Middle frontal gyrus (tissue), 1 donor: ENCODE data around the gene ACRV1.
"Not testable (repeated sequence)": the region's sequence is repeated elsewhere in the genome, so short reads cannot be mapped to it uniquely, and the experiment has no call there.

Experiments
- DNase-seq: peaks from one replicate; pipeline ENCODE4 v3.0.0-alpha.2; 2015; ENCODE audit warnings: low spot score; ENCODE audit errors: extremely low spot score

ACRV1 gene, protein sequence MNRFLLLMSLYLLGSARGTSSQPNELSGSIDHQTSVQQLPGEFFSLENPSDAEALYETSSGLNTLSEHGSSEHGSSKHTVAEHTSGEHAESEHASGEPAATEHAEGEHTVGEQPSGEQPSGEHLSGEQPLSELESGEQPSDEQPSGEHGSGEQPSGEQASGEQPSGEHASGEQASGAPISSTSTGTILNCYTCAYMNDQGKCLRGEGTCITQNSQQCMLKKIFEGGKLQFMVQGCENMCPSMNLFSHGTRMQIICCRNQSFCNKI

DNA sequence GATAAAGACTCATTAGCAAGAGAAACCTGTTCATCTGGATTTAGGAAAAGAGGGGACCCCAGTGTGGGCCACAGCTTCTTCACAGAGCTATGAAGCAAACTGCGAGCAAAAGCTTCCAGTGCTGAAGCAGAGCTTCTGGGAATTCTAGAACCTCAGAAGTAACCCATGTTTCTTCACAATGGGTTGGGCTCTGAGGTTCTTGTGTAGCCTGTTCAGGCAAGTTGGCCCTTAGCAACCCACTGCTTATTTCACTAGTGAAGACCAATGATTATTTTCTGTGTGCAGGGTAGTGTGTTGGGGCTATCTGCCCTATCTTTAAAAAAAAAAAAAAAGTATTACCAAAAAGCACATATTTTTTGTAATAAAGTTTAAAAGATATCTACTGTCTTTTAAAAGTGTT lies at the start of gene ACRV1:
Gene ACRV1 (minus strand): TSS at position 101 of the 400 bp plus-strand sequence. CDS start 67 bp downstream, at position 34.
- no peak for DNase-seq

DNA sequence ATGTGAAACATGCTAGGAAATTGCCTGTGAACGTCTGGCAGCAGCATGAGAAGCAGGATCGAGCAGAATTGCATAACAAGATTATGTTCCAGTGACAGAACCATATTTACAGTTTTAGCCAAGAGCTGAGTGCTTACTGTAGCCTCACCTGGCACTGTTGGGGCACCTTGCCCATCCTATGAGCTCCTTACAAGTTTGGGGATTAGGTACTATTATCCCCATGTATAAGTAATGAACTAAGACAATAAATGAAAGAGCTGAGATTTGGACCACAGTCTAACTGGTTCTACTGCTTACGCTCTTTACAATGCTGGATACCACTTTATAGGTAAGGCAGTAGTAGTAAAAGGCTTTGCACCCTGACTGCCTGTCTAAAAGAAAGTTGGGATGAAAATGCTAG lies 48.3 kb upstream of the ACRV1 start:
- DNase-seq = no peak

DNA sequence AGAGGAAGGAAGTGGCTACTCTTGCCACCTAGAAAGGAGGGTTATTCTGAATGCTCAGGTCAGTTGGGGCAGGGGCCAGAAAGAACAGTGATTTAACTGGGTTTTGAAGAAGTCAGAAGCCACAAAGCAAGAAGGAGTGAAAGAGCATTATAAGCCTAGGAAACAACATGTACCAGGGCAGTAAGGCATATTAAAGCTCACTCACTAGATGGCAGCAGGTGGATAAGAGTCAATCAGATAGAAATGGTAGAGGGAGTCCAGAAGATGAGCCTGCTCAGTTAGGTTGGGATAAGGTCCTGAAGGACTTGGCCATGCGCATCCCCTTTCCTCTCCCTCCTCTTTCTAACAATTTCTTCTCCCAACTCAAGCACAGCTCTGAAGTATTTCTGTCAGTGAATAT lies 43.5 kb upstream of the ACRV1 start:
- no peak for DNase-seq

DNA sequence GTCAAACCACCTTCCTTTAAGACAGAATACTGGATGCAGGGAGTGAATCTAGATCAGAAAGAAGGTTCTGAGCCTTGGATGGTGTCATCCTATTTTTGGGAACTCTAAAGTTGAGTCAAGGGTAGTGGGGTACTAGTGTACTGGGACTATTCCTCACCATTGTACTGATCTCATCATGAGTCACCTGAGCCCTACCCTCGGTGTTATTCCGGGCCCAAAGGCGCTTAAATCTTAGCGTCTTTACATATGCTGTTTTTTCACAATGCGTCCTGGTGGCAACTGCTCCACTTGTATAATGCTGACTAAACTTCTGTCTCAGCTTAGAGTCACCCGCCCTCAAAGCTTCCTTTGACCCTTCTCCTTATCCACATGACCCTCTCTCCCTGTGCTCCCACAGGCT lies 40.1 kb upstream of the ACRV1 start:
- no peak for DNase-seq

DNA sequence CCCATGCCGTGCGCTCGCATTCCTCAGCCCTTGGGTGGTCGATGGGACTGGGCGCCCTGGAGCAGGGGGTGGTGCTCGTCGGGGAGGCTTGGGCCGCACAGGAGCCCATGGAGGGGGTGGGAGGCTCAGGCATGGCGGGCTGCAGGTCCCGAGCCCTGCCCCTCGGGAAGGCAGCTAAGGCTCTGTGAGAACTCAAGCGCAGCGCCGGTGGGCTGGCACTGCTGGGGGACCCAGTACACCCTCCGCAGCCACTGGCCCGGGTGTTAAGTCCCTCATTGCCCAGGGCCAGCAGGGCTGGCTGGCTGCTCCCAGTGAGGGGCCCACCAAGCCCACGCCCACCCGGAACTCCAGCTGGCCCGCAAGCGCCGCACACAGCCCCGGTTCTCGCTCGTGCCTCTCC lies 24.0 kb upstream of the ACRV1 start:
- DNase-seq = not testable (repeated sequence)

DNA sequence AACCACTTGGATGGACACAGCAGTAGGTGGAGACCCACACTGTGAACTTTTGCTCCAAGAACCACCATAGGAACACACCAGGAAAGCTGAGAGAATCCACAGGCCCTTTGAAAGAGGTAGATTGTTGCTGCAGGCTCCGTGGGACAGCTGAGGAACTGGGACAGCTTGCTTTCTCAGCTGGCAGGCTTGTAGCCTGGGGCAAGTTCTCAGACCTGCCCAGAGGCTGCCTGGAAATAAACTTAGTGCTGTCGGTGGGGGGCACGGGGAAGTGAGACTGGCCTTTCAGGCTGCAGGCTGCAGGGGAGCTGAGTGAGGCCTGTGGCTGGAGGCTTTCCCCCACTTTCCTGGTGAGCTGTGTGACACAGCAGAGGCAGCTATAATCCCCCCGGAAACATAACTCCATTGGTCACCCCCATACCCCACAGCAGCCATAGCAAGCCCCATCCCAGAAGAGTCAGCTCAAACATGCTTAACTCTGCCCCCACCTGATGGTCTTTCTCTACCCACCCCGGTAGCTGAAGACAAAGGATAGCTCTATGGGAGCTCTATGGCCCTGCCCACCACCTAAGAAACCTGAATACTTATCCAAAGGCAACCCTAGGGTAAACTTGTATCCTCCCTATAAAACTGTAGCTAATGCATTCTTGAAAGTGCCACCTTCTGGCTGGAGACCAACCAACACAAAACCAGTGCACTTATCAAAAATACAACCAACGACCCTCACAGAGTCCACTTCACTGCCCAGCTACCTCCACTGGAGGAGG lies 21.4 kb upstream of the ACRV1 start:
- no peak for DNase-seq

DNA sequence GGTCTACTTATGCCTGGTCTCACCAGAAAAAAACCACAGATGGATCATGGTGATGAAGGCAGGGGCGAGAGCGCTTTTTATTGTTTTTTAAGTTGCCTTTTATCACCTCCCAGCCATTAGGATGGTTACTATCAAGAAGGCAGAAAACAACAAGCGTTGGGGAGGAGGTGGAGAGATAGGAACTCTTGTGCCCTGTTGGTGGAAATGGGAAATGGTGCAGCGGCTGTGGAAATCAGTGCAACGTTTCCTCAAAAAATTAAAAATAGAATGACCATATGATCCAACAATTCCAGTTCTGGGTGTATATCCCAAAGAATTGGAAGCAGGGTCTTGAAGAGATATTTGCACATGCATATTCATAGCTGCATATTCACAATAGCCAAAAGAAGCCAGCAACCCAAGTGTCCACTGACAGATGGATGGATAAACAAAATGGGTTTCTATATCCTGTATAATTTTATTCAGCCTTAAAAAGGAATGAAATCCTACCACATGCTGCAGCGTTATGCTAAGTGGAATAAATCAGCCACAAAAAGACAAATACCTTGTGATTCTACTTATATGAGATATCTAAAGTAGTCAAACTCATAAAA lies 20.5 kb upstream of the ACRV1 start:
- DNase-seq = no peak

DNA sequence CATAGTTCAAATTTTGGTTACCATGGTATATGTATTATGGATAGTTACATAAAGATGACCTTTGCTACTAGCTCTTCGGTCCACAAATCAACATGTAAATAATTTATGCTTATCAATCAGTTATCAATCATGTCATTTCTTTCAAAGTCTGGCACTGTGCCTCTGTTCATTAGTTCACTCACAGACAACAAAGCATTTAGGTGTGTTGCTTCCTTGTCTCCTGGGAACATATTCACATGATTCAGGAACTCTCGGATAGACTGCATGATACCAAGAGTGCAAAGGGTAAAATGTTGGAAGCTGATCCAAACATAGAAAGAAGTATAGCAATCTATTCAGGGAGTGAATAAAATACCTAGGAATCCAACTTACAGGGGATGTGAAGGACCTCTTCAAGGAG lies 14.3 kb upstream of the ACRV1 start:
- DNase-seq = no peak

DNA sequence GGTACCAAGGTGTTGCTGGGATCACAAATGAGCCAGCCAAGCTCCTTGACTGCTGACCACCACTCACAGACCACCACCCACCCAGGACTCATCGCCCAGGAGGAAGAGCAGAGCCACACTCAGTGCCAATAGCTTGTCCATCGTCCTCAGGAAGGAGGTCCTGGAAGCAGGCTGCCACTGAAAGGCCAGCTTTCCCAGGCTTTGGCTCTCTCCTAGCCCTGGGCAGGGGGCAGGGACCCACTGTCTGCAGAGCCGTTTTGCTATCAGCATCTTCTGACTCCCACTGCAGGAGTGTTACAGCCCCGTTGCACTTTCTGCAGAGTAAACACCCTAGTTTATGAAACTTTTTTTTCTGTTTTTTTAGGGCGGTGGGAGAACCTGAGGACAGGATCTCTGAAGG lies 12.2 kb upstream of the ACRV1 start:
- no peak for DNase-seq

DNA sequence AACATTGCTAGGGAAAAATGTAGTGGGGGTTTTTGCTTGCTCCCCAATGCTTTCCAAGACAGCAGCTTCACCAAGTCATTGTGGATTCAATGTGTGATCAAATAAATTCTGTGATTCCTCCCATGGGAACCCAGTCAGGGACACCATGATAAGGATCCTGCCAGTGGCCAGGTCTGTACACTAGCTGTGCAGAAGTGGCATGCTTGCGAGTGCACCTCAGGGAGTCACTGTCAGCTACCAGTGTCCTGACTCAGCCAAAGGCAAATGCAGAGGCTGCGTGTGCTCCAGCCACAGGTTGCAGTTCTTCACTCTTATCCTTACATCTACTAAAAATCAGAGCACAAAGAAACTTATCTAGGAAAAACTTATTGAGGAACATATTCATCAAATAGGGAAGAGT lies 9.4 kb upstream of the ACRV1 start:
- no peak for DNase-seq

DNA sequence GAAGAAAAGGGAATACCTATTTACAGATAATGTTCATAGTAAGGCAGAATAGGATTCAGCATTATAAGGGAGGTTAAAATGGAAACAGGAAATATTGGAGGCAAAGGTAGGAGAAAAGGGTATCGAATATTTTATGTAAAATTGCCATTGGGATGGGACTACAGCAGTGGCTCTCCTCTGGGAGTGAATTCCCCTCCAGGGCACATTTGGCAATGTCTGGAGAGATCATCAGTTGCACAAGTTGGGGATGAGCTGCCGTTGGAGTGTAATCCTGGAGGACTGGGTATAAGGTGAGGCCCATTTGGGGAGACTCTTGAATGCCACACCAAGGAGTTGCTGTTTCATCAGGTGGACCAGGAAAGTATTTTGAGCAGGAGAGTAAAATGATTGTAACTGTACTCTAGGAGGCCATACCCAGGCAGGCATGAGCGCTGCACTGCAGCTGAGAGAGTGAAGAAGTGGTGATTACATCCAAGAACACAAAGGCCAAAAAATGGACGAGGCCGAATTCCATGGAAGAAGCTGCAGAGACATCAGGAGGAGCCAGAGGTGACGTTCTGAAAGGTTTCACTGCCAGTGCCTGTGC lies 8.7 kb upstream of the ACRV1 start:
- no peak for DNase-seq

DNA sequence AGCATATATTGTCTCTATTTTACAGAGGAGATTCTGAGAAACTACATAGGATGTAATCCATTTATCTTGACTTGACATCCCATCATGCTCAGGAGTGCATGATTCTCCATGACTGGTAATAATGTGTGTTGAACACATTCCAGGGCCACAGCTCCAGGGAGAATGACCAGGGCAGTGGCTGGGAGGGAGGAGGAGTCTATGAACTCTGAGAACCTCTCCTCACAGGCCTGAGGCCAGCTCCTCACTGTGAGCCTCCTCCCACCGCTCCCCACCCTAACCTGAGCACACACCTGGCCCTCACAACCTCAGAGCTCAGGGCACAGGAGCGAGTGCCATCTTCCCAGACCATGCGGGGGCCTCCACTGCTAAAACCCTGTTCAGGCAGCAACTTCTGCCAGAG lies 8.0 kb upstream of the ACRV1 start:
- DNase-seq = no peak

DNA sequence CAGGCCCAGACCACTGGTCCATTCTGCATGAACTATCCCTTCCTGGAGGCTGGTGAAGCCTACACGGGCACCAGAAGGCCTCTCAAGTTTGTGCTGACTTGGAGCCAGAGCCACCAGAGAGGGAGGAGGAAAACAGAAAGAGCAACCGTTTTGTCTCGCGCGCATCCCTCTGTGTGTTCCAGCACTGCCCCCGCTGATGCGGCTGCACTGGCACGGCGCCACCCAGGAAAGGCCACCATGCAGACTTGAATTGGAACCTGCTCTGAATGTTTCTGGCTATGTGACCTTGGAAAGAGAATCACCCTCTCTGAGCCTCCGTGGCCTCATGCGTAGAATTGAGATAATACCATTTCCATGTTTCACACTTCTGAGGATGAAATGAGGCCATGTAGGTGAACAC lies 7.4 kb upstream of the ACRV1 start:
- no peak for DNase-seq

DNA sequence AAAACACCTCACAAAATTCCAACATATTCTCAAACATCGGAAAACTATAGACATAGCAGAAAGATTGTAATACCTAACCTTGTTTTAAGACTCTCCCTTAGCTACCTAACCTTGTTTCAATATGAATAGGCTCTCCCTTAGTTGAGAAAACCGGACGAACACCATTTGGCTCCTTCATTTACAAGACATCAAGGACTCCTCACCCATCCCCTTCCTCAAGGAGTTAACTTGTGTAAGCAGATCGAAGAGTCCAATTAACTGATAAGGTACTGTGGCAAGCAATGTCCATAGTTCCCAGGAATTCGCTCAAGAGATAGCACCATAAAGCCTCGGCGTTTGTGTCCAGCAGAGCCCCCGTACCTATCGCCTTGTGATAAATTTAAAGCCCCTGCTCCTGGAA lies 4.6 kb upstream of the ACRV1 start:
- DNase-seq = no peak

DNA sequence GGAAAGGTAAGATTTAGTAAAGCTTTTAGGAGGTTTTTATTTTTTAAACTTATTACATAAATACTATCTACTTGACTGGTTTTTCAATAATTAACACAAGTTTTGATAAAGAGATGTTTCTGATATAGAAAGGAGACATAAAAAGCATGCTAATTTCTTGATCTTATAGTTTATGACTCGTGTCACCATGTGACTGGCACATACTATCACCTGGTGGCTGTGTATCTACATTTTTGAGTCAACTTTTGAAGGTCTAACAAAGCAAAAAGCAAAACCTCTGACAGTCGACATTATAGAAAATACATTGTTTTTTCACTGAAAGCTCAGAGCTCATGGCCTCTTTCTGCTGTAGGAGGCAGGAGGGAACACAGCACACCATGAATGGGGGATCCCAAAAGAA lies 810 bp downstream of the ACRV1 start:
- DNase-seq = no peak

DNA sequence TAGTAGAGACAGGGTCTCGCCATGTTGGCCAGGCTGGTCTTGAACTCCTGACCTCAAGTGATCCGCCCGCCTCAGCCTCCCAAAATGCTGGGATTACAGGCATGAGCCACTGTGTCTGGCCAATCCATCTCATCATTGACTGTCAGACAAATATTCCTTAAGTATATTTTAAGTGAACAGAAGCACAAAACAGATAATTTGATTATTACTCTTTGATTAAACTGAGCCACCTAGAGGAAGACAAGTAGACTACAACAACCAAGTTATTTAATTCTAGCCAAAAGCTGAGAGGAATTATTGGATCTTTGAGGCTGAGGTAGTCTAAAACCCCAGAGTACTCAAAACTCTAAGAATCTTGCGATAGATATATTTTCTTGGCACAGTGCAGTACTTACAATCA lies 1.2 kb downstream of the ACRV1 start:
- no peak for DNase-seq

DNA sequence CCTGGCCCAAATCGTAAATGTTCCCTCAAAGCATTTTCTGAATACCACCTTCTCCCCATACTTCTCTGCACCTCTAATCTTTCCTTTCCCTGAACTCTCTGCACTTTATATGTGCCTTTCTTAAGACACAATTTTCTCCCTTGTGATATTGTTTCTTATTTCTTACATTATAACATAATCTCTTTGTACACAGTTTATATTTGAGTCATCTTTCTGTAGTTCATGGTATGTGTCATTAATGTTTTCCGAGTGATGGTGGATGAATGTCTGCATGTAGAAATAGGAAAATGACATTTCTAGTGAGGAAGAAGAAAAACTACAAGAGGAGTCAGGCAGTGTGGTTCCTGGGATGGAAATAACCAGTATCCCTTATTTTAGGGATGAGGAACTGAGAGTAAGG lies 5.5 kb downstream of the ACRV1 start:
- no peak for DNase-seq

DNA sequence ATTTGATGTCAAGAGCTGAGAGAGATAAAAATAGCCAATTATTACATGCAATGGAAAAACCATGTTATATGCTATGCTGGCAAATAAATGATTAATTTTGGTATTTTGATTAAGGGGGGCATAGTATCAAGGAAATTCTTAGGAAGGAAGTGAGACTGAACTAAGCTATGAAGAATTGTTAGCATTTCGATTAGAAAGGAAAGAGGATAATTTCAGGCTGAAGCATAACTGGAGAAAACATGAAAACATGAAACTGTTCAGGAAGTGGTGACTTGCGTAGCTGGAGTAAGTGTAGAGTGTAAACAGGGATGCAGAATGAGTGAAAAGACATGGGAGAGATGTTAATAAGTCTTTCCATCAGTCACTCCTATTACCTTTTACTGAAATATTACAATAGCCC lies 6.4 kb downstream of the ACRV1 start:
- no peak for DNase-seq

DNA sequence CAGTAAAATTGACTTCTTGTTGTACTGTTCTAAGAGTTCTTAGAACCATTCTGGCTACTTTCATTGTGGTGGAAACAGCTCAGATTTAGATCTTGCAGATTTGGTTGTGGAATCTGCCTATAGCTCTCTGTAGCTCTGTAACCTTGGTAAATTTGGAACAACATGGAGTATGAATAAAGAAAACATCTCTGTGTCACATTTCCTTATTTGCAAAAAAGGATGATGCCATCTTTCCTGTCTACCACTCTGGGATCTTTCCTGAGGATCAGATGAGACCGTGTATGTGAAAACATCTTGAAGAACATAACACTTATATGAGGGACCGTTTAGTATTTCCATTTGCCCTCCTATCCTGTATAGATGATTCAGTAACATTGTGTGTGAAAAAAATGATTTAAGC lies 9.1 kb downstream of the ACRV1 start:
- DNase-seq = no peak

DNA sequence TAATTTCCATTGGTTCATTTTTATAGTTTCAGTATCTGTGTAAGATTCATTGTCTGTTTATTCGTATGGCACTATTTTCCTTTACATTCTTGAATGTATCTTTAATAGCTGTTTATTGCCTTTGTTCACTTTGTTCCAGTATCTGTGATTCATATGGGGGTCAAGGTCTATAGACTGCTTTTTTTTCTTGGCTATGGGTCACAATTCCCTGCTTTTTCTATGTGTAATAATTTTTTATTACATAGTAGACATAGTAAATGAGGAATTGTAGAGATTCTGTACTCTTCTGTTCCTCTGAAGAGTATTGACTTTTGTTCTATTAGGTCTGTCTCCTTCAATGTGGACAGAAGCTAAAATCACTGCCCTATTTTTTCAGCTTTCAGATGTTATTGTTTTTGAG lies 10.5 kb downstream of the ACRV1 start:
- DNase-seq = no peak

DNA sequence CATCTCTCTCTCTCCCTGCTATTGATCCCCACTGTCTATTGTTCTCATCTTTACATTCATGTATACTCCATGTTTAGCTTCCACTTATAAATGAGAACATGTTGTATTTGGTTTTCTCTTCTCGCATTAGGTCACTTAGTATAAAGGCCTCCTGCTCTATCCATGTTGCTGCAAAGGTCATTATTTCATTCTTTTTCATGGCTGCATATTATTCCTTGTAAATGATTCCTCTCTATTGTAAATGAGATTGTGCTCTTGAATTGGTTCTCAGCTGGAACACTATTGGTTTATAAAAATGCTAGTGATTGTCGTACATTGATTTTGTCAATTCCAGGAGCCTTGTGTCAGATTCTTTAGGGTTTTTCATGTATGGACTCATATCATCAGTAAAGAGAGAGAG lies 13.5 kb downstream of the ACRV1 start:
- no peak for DNase-seq

DNA sequence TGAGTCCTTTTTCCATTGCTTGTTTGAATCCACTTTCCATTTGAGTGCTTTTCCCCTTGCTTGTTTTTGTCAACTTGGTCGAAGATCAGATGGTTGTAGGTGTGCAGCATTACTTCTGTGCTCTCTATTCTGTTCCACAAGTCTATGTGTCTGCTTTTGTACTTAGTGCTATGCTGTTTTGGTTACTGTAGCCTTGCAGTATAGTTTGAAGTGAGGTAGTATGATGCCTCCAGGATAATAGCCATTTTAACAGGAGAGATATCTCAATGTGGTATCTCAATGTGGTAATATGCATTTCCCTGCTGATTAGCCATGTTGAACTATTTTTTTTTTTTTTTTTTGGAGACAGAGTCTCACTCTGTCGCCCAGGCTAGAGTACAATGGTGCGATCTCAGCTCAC lies 16.7 kb downstream of the ACRV1 start:
- DNase-seq = no peak
